ENCODE results near the gene GRM7.

GRM7 gene

GRCh38 chr3:7305561-7305960, 444.6 kb downstream of the GRM7 start:
- Histone ChIP-seq H3K4me3 (ENCODE audit: low read depth, low read length) (no peak overlapping the region), H4K12ac (ENCODE audit: low read depth, low read length) (no peak overlapping the region), H3K18ac (ENCODE audit: low read length) (no peak overlapping the region), H3K14ac (ENCODE audit: low read length) (no peak overlapping the region), H3K36me3 (ENCODE audit: control insufficient read depth in 1 of 2, insufficient read depth in 2 of 2, low read length in 2 of 2) (no peaks in the 10 kb centered on the region), H3K4ac (ENCODE audit: low read depth, low read length) (no peak overlapping the region), H2AFZ (ENCODE audit: insufficient read depth, low read length, poor library complexity) (no peak overlapping the region), H3K9me3 (ENCODE audit: insufficient read depth, low read depth, low read length) (no peaks in the 10 kb centered on the region), H3K27me3 (ENCODE audit: insufficient read depth, low read length) (no peaks in the 10 kb centered on the region), H3K4me2 (ENCODE audit: low read length) (no peak overlapping the region), H3K79me1 (ENCODE audit: low read length) (peaks cover 15% of the 10 kb centered on the region), H3K79me2 (ENCODE audit: control insufficient read depth, insufficient read depth, low read length, poor library complexity) (no peaks in the 10 kb centered on the region), H3K23ac (ENCODE audit: low read length) (no peak overlapping the region), H4K91ac (ENCODE audit: low read depth, low read length) (no peak overlapping the region), H2AK5ac (ENCODE audit: low read length) (no peak overlapping the region), H2BK5ac (ENCODE audit: low read depth, low read length, poor library complexity) (peak overlapping the region; percentile 56), H3K4me1 (ENCODE audit: control insufficient read depth in 1 of 2, insufficient read depth in 2 of 2, low read length in 2 of 2) (peaks cover 9 to 14% of the 10 kb centered on the region in 2 experiments), H2BK120ac (ENCODE audit: insufficient read depth, low read length, poor library complexity) (no peak overlapping the region), H3K9ac (ENCODE audit: low read length) (no peak overlapping the region), H2BK12ac (ENCODE audit: low read length) (no peak overlapping the region), H4K8ac (ENCODE audit: low read depth, low read length) (no peak overlapping the region), H3K27ac (ENCODE audit: low read depth, low read length) (no peak overlapping the region)
- DNase-seq: no peak
- no CpG with 5 or more reads among the region's 1 CpG for WGBS (ENCODE audit: extremely low coverage, insufficient coverage, insufficient read length)

GRCh38 chr3:7306901-7307300, 446.0 kb downstream of the GRM7 start:
- no peak overlapping the region for H3K9ac ChIP-seq (ENCODE audit: low read length)
- no peak overlapping the region for H3K4me3 ChIP-seq (ENCODE audit: low read depth, low read length)
- H3K18ac ChIP-seq (ENCODE audit: low read length): no peak overlapping the region
- no peak overlapping the region for H2AFZ ChIP-seq (ENCODE audit: insufficient read depth, low read length, poor library complexity)
- H3K27me3 ChIP-seq (ENCODE audit: insufficient read depth, low read length): no peaks in the 10 kb centered on the region
- H4K8ac ChIP-seq (ENCODE audit: low read depth, low read length): no peak overlapping the region
- H2BK12ac ChIP-seq (ENCODE audit: low read length): peak overlapping the region; percentile 72
- no peak overlapping the region for H3K4me2 ChIP-seq (ENCODE audit: low read length)
- no peak for DNase-seq
- H3K23ac ChIP-seq (ENCODE audit: low read length): no peak overlapping the region
- peak overlapping the region; percentile 7 for H3K27ac ChIP-seq (ENCODE audit: low read depth, low read length)
- H3K9me3 ChIP-seq (ENCODE audit: insufficient read depth, low read depth, low read length): no peaks in the 10 kb centered on the region
- peak overlapping the region; percentile 86 for H2BK5ac ChIP-seq (ENCODE audit: low read depth, low read length, poor library complexity)
- no CpG with 5 or more reads among the region's 3 CpGs for WGBS (ENCODE audit: extremely low coverage, insufficient coverage, insufficient read length)
- peak overlapping the region; percentile 52 for H2BK120ac ChIP-seq (ENCODE audit: insufficient read depth, low read length, poor library complexity)
- H2AK5ac ChIP-seq (ENCODE audit: low read length): peak overlapping the region; percentile 12
- no peak overlapping the region for H3K4ac ChIP-seq (ENCODE audit: low read depth, low read length)
- no peaks in the 10 kb centered on the region for H3K79me2 ChIP-seq (ENCODE audit: control insufficient read depth, insufficient read depth, low read length, poor library complexity)
- H3K14ac ChIP-seq (ENCODE audit: low read length): peak overlapping the region; percentile 39
- no peak overlapping the region for H4K12ac ChIP-seq (ENCODE audit: low read depth, low read length)
- peaks cover 15% of the 10 kb centered on the region for H3K79me1 ChIP-seq (ENCODE audit: low read length)
- H3K36me3 ChIP-seq (ENCODE audit: control insufficient read depth in 1 of 2, insufficient read depth in 2 of 2, low read length in 2 of 2): no peaks in the 10 kb centered on the region
- peaks cover 9 to 14% of the 10 kb centered on the region in 2 experiments for H3K4me1 ChIP-seq (ENCODE audit: control insufficient read depth in 1 of 2, insufficient read depth in 2 of 2, low read length in 2 of 2)
- peak overlapping the region; percentile 59 for H4K91ac ChIP-seq (ENCODE audit: low read depth, low read length)

- Histone ChIP-seq H3K79me1 (ENCODE audit: low read length) (peaks cover 19% of the 10 kb centered on the region), H3K18ac (ENCODE audit: low read length) (no peak overlapping the region), H3K4ac (ENCODE audit: low read depth, low read length) (no peak overlapping the region), H4K12ac (ENCODE audit: low read depth, low read length) (no peak overlapping the region), H3K27ac (ENCODE audit: low read depth, low read length) (peak overlapping the region; percentile 28), H3K4me1 (ENCODE audit: control insufficient read depth in 1 of 2, insufficient read depth in 2 of 2, low read length in 2 of 2) (peaks cover 9 to 14% of the 10 kb centered on the region in 2 experiments), H3K9me3 (ENCODE audit: insufficient read depth, low read depth, low read length) (peaks cover 2% of the 10 kb centered on the region), H3K23ac (ENCODE audit: low read length) (no peak overlapping the region), H2AFZ (ENCODE audit: insufficient read depth, low read length, poor library complexity) (no peak overlapping the region), H3K4me3 (ENCODE audit: low read depth, low read length) (no peak overlapping the region), H3K79me2 (ENCODE audit: control insufficient read depth, insufficient read depth, low read length, poor library complexity) (no peaks in the 10 kb centered on the region), H2BK12ac (ENCODE audit: low read length) (no peak overlapping the region), H3K4me2 (ENCODE audit: low read length) (no peak overlapping the region), H3K36me3 (ENCODE audit: control insufficient read depth in 1 of 2, insufficient read depth in 2 of 2, low read length in 2 of 2) (no peaks in the 10 kb centered on the region), H3K27me3 (ENCODE audit: insufficient read depth, low read length) (no peaks in the 10 kb centered on the region), H2BK120ac (ENCODE audit: insufficient read depth, low read length, poor library complexity) (peak overlapping the region; percentile 4), H3K14ac (ENCODE audit: low read length) (no peak overlapping the region), H3K9ac (ENCODE audit: low read length) (no peak overlapping the region), H4K91ac (ENCODE audit: low read depth, low read length) (no peak overlapping the region), H2AK5ac (ENCODE audit: low read length) (no peak overlapping the region), H4K8ac (ENCODE audit: low read depth, low read length) (no peak overlapping the region), H2BK5ac (ENCODE audit: low read depth, low read length, poor library complexity) (no peak overlapping the region)
- WGBS (ENCODE audit: extremely low coverage, insufficient coverage, insufficient read length): no CpG with 5 or more reads among the region's 2 CpGs
- DNase-seq: peak in 1 of 2 donors; percentile 12
These were observed 446.5 kb downstream of the GRM7 start for GRCh38 chr3:7307410-7307809.

GRCh38 chr3:7309641-7310102, 448.8 kb downstream of the GRM7 start:
- no CpG with 5 or more reads among the region's 3 CpGs for WGBS (ENCODE audit: extremely low coverage, insufficient coverage, insufficient read length)
- no peak overlapping the region for H2AFZ ChIP-seq (ENCODE audit: insufficient read depth, low read length, poor library complexity)
- H2BK5ac ChIP-seq (ENCODE audit: low read depth, low read length, poor library complexity): no peak overlapping the region

More at GRCh38 chr3:7309641-7310102, 448.8 kb downstream of the GRM7 start:
- H3K4ac ChIP-seq (ENCODE audit: low read depth, low read length): no peak overlapping the region
- H3K4me3 ChIP-seq (ENCODE audit: low read depth, low read length): no peak overlapping the region
- no peak overlapping the region for H2BK12ac ChIP-seq (ENCODE audit: low read length)
- no peak overlapping the region for H4K12ac ChIP-seq (ENCODE audit: low read depth, low read length)
- no peak overlapping the region for H3K23ac ChIP-seq (ENCODE audit: low read length)
- no peak overlapping the region for H4K91ac ChIP-seq (ENCODE audit: low read depth, low read length)
- no peak overlapping the region for H2BK120ac ChIP-seq (ENCODE audit: insufficient read depth, low read length, poor library complexity)
- no peak overlapping the region for H3K18ac ChIP-seq (ENCODE audit: low read length)
- H3K4me1 ChIP-seq (ENCODE audit: control insufficient read depth in 1 of 2, insufficient read depth in 2 of 2, low read length in 2 of 2): peaks cover 9 to 14% of the 10 kb centered on the region in 2 experiments
- H3K9ac ChIP-seq (ENCODE audit: low read length): no peak overlapping the region
- H2AK5ac ChIP-seq (ENCODE audit: low read length): no peak overlapping the region
- peaks cover 20% of the 10 kb centered on the region for H3K79me1 ChIP-seq (ENCODE audit: low read length)
- DNase-seq: peak in 1 of 2 donors; percentile 14
- peak overlapping the region; percentile 82 for H3K27ac ChIP-seq (ENCODE audit: low read depth, low read length)
- H3K14ac ChIP-seq (ENCODE audit: low read length): no peak overlapping the region
- no peaks in the 10 kb centered on the region for H3K27me3 ChIP-seq (ENCODE audit: insufficient read depth, low read length)
- peaks cover 2% of the 10 kb centered on the region for H3K9me3 ChIP-seq (ENCODE audit: insufficient read depth, low read depth, low read length)
- no peaks in the 10 kb centered on the region for H3K36me3 ChIP-seq (ENCODE audit: control insufficient read depth in 1 of 2, insufficient read depth in 2 of 2, low read length in 2 of 2)
- H3K4me2 ChIP-seq (ENCODE audit: low read length): no peak overlapping the region
- no peak overlapping the region for H4K8ac ChIP-seq (ENCODE audit: low read depth, low read length)
- H3K79me2 ChIP-seq (ENCODE audit: control insufficient read depth, insufficient read depth, low read length, poor library complexity): no peaks in the 10 kb centered on the region
